ENCODE data around the gene TTC7B.

Gene TTC7B

GRCh38 chr14:90575781-90576180 lies 240.4 kb downstream of the TTC7B start:
- no peak for DNase-seq (ENCODE audit: low read depth)

- DNase-seq (ENCODE audit: low read depth): no peak
Observed at GRCh38 chr14:90575336-90575735, 240.9 kb downstream of the TTC7B start.

GRCh38 chr14:90574188-90575131 lies 241.8 kb downstream of the TTC7B start:
- no peak for DNase-seq (ENCODE audit: low read depth)

- DNase-seq (ENCODE audit: low read depth): no peak
Observed at GRCh38 chr14:90573385-90574105, 242.7 kb downstream of the TTC7B start.

- no peak for DNase-seq (ENCODE audit: low read depth)
Observed at GRCh38 chr14:90572441-90573150, 243.6 kb downstream of the TTC7B start.

DNA sequence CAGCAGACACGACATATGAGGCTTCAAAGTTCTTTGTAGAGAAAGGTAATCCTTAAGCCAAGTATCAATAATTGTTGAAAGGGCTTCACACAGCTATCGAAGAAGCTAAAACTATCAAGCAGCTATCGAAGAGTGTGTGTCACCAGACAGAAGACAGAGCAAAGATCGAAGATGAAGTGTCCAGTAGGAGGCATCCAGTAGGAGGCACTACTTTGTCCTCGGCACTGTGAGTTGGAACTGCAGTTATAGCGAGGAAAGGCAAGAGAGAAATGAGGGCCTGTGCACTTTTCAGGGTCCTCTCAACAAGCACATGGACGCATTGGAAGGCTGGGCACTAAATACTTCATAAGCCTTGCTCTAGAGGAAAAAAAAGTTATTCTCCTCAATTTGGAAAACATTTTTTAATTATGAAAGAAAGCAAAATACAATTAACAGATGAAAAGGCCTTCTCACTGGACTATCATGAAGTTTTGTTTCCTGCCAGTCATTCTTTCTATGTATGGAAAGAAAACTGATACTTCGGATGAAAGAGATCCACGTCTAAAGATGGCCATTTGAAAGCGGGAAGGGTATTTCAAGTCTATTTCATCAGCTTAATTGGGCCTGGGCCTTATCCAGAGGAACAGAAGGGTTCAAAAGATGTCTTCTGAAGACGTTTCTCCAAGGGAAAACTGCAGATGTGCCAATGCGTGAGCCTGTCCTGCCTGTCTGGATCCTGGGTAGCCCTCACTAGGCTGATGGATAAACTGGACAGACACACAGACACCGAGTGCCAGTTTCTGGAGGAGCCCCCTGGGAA lies 244.9 kb downstream of the TTC7B start:
- DNase-seq (ENCODE audit: low read depth): no peak

GRCh38 chr14:90570461-90570860 lies 245.8 kb downstream of the TTC7B start:
- DNase-seq (ENCODE audit: low read depth): no peak

GRCh38 chr14:90569606-90570387 lies 246.4 kb downstream of the TTC7B start:
- DNase-seq (ENCODE audit: low read depth): no peak

DNA sequence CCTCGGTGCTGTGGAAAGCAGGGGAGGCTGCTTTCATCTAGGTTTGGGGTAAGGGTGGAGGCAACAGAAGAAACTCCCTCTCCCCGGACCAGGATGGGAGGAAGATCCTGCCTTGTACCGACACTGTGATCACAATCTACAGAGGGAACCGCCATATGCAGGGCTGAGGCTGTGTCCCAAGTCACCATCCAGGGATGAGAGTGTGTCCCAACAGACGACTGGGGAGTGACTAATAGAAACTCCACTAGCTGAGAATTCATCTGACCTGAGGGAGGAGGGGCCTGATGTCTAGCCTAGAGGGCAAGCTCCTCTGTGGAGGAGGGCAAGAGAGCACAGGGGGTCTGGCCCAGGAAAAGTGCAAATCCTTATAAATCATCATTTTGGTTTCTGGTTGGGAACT lies 247.0 kb downstream of the TTC7B start:
- no peak for DNase-seq (ENCODE audit: low read depth)

GRCh38 chr14:90568405-90568804 lies 247.8 kb downstream of the TTC7B start:
- no peak for DNase-seq (ENCODE audit: low read depth)

- no peak for DNase-seq (ENCODE audit: low read depth)
Observed at GRCh38 chr14:90567991-90568390, 248.2 kb downstream of the TTC7B start.

DNA sequence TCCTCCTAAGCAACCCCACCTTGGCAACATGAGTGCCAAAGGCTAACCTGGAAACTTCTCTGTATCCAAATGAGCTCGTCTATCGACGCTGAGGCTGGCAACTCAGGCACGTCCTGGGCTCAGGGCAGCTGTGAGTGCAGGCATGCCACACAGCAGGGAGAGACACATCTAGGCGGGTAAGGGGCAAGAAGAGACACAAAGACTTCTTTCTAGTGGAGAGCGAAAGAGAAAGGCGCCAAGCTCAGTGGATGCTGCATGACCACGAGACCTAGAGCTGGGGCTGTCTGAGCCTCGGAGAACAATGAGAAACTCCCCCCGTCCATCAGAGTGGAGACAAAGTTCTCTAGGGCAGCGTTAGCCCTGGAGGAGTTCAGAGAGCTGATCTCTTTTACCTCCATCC lies 249.0 kb downstream of the TTC7B start:
- no peak for DNase-seq (ENCODE audit: low read depth)

GRCh38 chr14:90566481-90566880 lies 249.7 kb downstream of the TTC7B start:
- no peak for DNase-seq (ENCODE audit: low read depth)

DNA sequence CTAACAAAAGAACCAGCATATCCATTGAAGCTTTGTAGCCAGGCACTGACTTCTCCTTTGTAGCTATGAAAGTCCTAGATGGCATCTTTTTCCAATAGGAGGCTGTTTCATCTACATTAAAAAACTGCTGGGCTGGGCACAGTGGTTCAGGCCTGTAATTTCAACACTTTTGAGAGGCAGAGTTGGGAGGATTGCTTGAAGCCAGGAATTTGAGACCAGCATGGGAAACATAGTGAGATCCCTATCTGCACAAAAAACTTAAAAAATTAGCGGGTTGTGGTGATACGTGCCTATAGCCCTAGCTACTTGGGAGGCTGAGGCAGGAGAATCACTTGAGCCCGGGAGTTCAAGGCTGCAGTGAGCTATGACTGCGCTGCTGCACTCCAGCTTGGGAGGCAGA lies 251.7 kb downstream of the TTC7B start:
- no peak for DNase-seq (ENCODE audit: low read depth)

DNA sequence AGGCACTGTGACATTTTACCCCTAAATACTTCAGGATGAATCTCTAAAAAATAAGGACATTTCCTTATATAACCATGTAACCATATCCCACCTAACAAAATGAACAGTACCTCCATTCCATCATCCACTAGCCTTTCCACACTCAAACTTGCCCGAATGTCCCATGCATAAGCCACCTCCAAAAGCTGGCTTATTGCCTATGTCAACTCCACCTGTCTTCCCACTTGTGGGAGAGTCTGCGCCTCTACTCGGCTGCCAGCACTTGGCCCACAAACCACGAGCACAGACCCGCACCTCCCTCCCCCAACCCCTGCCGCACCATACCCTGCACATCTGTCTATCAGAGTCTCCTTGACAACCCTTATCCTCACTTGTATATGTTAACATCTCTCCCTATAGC lies 253.6 kb downstream of the TTC7B start:
- DNase-seq (ENCODE audit: low read depth): no peak

DNA sequence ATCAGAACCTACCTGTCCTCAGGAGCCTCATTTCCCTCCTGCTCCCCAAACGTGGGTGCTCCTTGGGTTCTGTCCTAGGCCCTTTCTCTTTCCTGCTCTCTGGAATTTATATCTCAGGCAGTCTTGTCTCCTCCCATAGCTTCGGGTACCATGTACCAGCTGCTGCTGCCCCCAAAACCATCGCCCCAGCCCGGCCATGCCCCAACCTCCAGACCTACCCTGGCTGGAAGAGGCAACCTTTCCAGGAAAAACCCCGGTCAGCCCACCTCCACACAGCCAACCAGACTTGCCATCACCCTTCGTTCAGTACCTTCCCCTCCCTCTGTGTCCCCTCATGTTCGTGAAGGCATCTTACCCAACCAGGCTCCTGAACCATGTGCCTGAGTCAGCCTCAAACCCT lies 254.3 kb downstream of the TTC7B start:
- no peak for DNase-seq (ENCODE audit: low read depth)

DNA sequence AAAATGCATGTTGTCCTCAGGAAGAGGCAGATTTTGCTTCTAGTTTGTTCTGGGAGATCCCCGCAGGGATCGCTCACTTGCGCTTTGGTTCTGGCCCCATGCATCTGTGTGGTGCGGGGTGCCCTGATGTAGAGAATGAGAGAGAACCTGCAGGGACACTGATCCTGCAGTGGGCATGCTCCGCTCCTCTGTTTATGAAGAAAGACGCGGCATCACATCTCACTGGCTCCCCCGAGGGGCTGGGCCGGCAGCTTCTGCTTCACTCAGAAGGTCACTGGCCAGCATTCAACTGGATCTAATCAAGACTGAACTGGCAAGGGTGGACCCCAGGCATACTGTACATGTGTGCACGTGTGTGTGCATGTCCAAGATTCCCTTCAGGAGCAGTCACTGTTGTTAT lies 255.2 kb downstream of the TTC7B start:
- DNase-seq (ENCODE audit: low read depth): no peak

DNA sequence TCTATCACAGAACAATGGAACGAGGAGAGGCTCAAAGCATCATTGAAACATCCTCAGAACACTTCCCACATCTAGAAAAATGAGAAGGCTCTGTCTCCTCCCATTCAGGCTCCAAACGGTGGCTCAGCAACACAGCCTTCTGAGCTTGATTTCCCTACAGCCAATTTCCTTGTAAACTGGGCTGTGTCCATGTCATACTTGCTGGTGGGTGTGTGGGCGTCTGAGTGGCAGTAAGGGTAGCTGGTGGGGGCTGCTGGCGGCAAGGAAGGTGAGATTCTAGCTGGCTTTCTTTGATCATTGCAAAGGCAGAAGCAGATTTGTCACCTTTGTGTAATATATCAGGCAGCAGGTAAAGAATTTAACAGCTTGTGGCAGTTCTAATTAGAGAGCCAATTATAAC lies 255.7 kb downstream of the TTC7B start:
- DNase-seq (ENCODE audit: low read depth): no peak

- DNase-seq (ENCODE audit: low read depth): no peak
Observed at GRCh38 chr14:90559811-90560492, 256.3 kb downstream of the TTC7B start.

DNA sequence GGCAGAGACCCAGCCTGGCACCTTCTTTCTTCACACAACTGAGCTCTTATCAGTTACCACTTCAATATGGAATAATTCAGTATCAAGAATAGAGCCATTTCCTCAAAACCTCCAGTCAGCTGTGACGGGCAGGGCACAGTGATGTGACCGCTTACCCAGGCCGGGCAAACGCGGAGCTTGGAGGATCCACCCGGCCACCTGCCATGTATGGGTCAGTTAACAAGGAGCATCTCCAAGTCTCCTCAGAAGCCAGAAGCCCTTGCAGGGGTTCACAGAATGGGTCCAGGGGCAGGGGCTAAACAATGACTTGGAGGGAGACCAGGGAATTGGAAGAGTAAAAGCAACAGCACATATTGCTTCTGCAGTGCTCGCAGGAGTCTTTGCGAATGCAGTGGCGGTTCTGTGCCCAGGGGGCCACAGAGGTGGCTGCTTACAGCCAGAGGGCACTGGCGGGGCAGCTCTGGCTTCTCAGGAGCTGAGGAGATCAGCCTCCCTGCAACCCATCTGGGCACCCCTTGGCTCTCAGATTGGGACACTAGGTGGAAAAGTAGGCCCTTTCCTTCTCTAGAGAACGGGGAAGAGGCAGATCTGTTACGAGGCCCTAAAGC lies 257.1 kb downstream of the TTC7B start:
- no peak for DNase-seq (ENCODE audit: low read depth)

All from T-helper 22 cell (primary cell).